Fibroblast of the aortic adventitia (primary cell): ENCODE measurements around the gene PSMD13. TPM values are rescaled to one million over a fixed set of nuclear protein-coding genes. Genes with fewer than 3 reads are reported as not detected.
"Not testable (repeated sequence)": the region's sequence is repeated elsewhere in the genome, so short reads cannot be mapped to it uniquely, and the experiment has no call there.

Source experiments
- DNase-seq: peaks from one replicate; pipeline ENCODE4 v3.0.0-alpha.2; 2010; ENCODE audit warnings: low read depth
- H3K4me3 ChIP-seq: 2 replicates; pipeline ENCODE4 v1.5.1; 2011; ENCODE audit warnings: low read depth, mild to moderate bottlenecking, control low read depth, low read length, moderate library complexity
- total RNA-seq: library from RNA; depleted of rRNA; stranded (reverse); fragments of >200 nt; gene quantifications from 2 replicates; pipeline ENCODE4 v1.2.3, GENCODE V29; 2012; ENCODE audit warnings: low replicate concordance
- TF ChIP-seq, protein P1 (sequence below): IDR thresholded peaks from 2 replicates; pipeline ENCODE4 v1.5.1; 2011; ENCODE audit warnings: mild to moderate bottlenecking, low read length, control low read depth, inconsistent platforms; ENCODE audit not compliant: insufficient read depth

The PSMD13 gene
- total RNA-seq, 1 donor = 96.9 TPM

DNA sequence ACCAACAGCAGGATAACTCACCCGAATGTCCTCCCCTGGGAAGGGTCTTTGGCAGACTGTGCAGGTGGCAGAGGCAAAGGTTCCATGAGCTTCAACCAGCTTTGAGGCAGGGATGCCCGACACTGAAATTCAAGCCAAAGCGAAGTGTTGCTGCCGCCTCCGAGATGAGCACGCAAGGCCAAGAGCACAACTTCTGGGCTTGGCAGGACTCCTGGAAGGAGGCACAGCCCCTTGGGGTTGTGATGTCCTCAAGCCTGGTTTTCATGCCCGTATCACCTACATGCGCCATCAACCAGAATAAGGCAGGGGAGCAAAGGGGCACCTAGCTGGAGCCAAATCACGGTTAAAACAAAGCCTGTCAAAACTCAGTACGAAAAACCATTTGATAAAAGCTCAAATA, 6.3 kb upstream of the PSMD13 start:
- TF ChIP-seq, protein P1, sequence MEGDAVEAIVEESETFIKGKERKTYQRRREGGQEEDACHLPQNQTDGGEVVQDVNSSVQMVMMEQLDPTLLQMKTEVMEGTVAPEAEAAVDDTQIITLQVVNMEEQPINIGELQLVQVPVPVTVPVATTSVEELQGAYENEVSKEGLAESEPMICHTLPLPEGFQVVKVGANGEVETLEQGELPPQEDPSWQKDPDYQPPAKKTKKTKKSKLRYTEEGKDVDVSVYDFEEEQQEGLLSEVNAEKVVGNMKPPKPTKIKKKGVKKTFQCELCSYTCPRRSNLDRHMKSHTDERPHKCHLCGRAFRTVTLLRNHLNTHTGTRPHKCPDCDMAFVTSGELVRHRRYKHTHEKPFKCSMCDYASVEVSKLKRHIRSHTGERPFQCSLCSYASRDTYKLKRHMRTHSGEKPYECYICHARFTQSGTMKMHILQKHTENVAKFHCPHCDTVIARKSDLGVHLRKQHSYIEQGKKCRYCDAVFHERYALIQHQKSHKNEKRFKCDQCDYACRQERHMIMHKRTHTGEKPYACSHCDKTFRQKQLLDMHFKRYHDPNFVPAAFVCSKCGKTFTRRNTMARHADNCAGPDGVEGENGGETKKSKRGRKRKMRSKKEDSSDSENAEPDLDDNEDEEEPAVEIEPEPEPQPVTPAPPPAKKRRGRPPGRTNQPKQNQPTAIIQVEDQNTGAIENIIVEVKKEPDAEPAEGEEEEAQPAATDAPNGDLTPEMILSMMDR = no peak
- DNase-seq = no peak
- no peak overlapping the region for H3K4me3 ChIP-seq

GRCh38 chr11:232783-233565, 3.8 kb upstream of the PSMD13 start:
- DNase-seq = no peak
- no peak overlapping the region for H3K4me3 ChIP-seq
- TF ChIP-seq, protein P1 = no peak

DNA sequence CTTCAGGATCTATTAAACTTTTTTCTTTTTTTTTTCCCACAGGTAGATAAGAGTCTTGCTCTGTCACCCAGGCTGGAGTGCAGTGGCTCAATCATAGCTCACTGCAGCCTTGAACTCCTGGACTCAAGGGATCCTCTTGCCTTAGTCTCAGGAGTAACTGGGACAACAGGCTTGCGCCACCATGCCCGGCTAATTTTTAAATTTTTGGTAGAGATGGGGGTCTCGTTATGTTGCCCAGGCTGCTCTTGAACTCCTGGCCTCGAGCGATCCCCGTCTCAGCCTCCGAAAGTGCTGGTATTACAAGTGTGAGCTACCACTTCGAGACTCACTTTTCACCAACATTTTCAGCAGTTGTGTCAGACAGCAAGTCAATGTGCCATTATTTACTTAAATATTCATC, 1.6 kb upstream of the PSMD13 start:
- H3K4me3 ChIP-seq = peak overlapping the region; percentile 76
- TF ChIP-seq, protein P1 = no peak
- no peak for DNase-seq

- TF ChIP-seq, protein P1 = no peak
- H3K4me3 ChIP-seq = peak overlapping the region; percentile 76
- DNase-seq = peak; percentile 34
Measured at GRCh38 chr11:235609-235996, 1.2 kb upstream of the PSMD13 start.

DNA sequence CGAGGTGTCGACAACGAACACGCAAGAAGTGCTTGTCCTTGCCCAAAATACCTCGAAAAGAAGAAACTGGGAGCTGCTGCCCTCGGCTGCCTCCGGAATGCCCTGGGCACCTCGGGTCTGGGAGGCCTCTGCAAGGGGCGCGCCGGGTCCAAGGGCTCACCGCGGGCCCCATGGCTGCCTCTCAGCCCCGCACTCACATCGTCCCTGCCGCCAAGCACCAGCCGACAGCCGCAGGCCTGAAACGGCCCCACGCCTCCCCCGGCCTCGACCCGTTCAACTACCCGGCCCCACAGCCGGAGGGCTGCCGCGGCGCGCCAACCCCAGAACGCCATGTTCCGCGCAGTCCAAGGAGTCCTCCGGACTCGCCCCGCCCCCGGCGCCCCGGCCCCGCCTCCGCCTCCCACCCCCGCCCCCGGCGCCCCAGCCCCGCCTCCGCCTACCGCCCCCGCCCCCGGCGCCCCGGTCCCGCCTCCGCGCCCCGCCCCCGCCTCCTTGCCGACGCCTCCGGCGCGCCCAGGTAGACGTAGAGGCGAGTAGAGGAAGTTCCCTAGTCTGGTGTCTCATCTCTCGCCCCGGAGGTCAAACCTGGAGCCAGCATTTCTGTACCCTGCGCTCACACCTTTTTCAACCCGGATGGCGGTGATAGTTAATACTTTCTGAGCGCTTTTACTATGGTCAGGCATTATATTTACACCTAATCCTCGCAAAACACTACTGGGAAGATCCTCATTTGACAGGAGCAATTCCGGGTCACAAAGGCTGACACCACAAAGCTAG, 591 bp upstream of the PSMD13 start, which contains the start of gene SIRT3:
SIRT3 (minus strand) TSS at position 346 of the 777 bp plus-strand sequence; CDS start at position 332, 14 bp downstream.
- H3K4me3 ChIP-seq = peak within 1 kb of the TSS; percentile 78
- DNase-seq = peak; percentile 67
- TF ChIP-seq, protein P1 = peak; percentile 37

- DNase-seq = not testable (repeated sequence)
- H3K4me3 ChIP-seq = peak overlapping the region; percentile 23
Measured at GRCh38 chr11:238346-238745, 1.6 kb downstream of the PSMD13 start.

GRCh38 chr11:240315-240714, 3.5 kb downstream of the PSMD13 start:
- no peak overlapping the region for H3K4me3 ChIP-seq
- no peak for DNase-seq
- TF ChIP-seq, protein P1 = no peak
